HEK293 (cell line): ENCODE data around the gene CHMP4A.

Experiments used
- CTCF ChIP-seq: fragments of 450-650 bp; formaldehyde crosslinking; IDR thresholded peaks from 2 replicates; pipeline ENCODE4 v1.5.1; 2016; ENCODE audit warnings: missing biosample characterization, missing genetic modification characterization
- GLI2 ChIP-seq: fragments of 450-650 bp; formaldehyde crosslinking; IDR thresholded peaks from 2 replicates; pipeline ENCODE4; 2017; ENCODE audit warnings: missing biosample characterization, missing genetic modification characterization, low read depth, borderline replicate concordance
- GLIS2 ChIP-seq: fragments of 450-650 bp; formaldehyde crosslinking; IDR thresholded peaks from 2 replicates; pipeline ENCODE4 v1.5.1; 2016; ENCODE audit warnings: missing biosample characterization, missing genetic modification characterization
- HOXC10 ChIP-seq: sonication (generic); formaldehyde crosslinking; IDR thresholded peaks from 2 replicates; pipeline ENCODE4 v1.8.1; 2023; ENCODE audit warnings: mild to moderate bottlenecking, missing genetic modification reagents
- IKZF3 ChIP-seq: fragments of 450-650 bp; IDR thresholded peaks from 2 replicates; pipeline ENCODE4 v1.5.0; 2018; ENCODE audit warnings: missing biosample characterization, mild to moderate bottlenecking, missing genetic modification characterization, moderate library complexity
- KLF17 ChIP-seq: fragments of 450-650 bp; formaldehyde crosslinking; IDR thresholded peaks from 2 replicates; pipeline ENCODE4 v1.5.1; 2016; ENCODE audit warnings: missing biosample characterization, missing genetic modification characterization
- PRDM6 ChIP-seq: fragments of 450-650 bp; formaldehyde crosslinking; IDR thresholded peaks from 2 replicates; pipeline ENCODE4 v1.5.1; 2017; ENCODE audit warnings: missing biosample characterization, missing genetic modification characterization
- ZBTB1 ChIP-seq: fragments of 450-650 bp; formaldehyde crosslinking; IDR thresholded peaks from 2 replicates; pipeline ENCODE4 v1.5.1; 2016; ENCODE audit warnings: missing biosample characterization, missing genetic modification characterization
- ZBTB26 ChIP-seq: fragments of 450-650 bp; formaldehyde crosslinking; optimal IDR thresholded peaks from 2 replicates; pipeline ENCODE3; 2016; ENCODE audit warnings: missing biosample characterization, mild to moderate bottlenecking, missing genetic modification characterization
- ZFP3 ChIP-seq: fragments of 450-650 bp; formaldehyde crosslinking; IDR thresholded peaks from 2 replicates; pipeline ENCODE4 v1.5.1; 2016; ENCODE audit warnings: low read depth, missing biosample characterization, missing genetic modification characterization
- ZFP37 ChIP-seq: fragments of 450-650 bp; formaldehyde crosslinking; IDR thresholded peaks from 2 replicates; pipeline ENCODE4 v1.5.1; 2016; ENCODE audit warnings: missing biosample characterization, missing genetic modification characterization
- ZNF157 ChIP-seq: fragments of 450-650 bp; formaldehyde crosslinking; IDR thresholded peaks from 2 replicates; pipeline ENCODE4 v1.5.1; 2016; ENCODE audit warnings: missing biosample characterization, missing genetic modification characterization
- ZNF2 ChIP-seq: fragments of 450-650 bp; formaldehyde crosslinking; IDR thresholded peaks from 2 replicates; pipeline ENCODE4 v1.5.1; 2016; ENCODE audit warnings: missing biosample characterization, missing genetic modification characterization
- ZNF221 ChIP-seq: fragments of 450-650 bp; formaldehyde crosslinking; IDR thresholded peaks from 2 replicates; pipeline ENCODE4 v1.5.1; 2017; ENCODE audit warnings: missing biosample characterization, missing genetic modification characterization, borderline replicate concordance
- ZNF248 ChIP-seq: fragments of 450-650 bp; formaldehyde crosslinking; IDR thresholded peaks from 2 replicates; pipeline ENCODE4 v1.5.1; 2017; ENCODE audit warnings: missing biosample characterization, missing genetic modification characterization
- ZNF302 ChIP-seq: fragments of 450-650 bp; formaldehyde crosslinking; IDR thresholded peaks from 2 replicates; pipeline ENCODE4 v1.5.1; 2016; ENCODE audit warnings: missing biosample characterization, missing genetic modification characterization, low read depth
- ZNF391 ChIP-seq: fragments of 450-650 bp; formaldehyde crosslinking; IDR thresholded peaks from 2 replicates; pipeline ENCODE4 v1.5.1; 2016; ENCODE audit warnings: low read depth, missing biosample characterization, missing genetic modification characterization, borderline replicate concordance
- ZNF426 ChIP-seq: fragments of 450-650 bp; formaldehyde crosslinking; IDR thresholded peaks from 2 replicates; pipeline ENCODE4 v1.5.1; 2017; ENCODE audit warnings: missing biosample characterization, missing genetic modification characterization, mild to moderate bottlenecking, inconsistent platforms, moderate library complexity
- ZNF473 ChIP-seq: fragments of 450-650 bp; formaldehyde crosslinking; IDR thresholded peaks from 2 replicates; pipeline ENCODE4 v1.5.1; 2017; ENCODE audit warnings: missing biosample characterization, missing genetic modification characterization
- ZNF549 ChIP-seq: fragments of 450-650 bp; IDR thresholded peaks from 2 replicates; pipeline ENCODE4 v1.5.1; 2018; ENCODE audit warnings: missing biosample characterization, missing genetic modification characterization, mild to moderate bottlenecking, inconsistent platforms, moderate library complexity
- ZNF555 ChIP-seq: fragments of 450-650 bp; formaldehyde crosslinking; conservative IDR thresholded peaks from 2 replicates; pipeline ENCODE4 v1.5.1; 2017; ENCODE audit warnings: missing biosample characterization, mild to moderate bottlenecking, missing genetic modification characterization, inconsistent platforms
- ZNF571 ChIP-seq: fragments of 450-650 bp; formaldehyde crosslinking; IDR thresholded peaks from 2 replicates; pipeline ENCODE4 v1.5.0; 2017; ENCODE audit warnings: missing biosample characterization, missing genetic modification characterization
- ZNF596 ChIP-seq: fragments of 450-650 bp; IDR thresholded peaks from 2 replicates; pipeline ENCODE4 v1.5.0; 2018; ENCODE audit warnings: missing biosample characterization, mild to moderate bottlenecking, missing genetic modification characterization, moderate library complexity
- ZNF600 ChIP-seq: fragments of 450-650 bp; formaldehyde crosslinking; IDR thresholded peaks from 2 replicates; pipeline ENCODE4 v1.5.1; 2016; ENCODE audit warnings: missing biosample characterization, missing genetic modification characterization
- ZNF610 ChIP-seq: fragments of 450-650 bp; formaldehyde crosslinking; IDR thresholded peaks from 2 replicates; pipeline ENCODE4 v1.5.1; 2016; ENCODE audit warnings: missing biosample characterization, missing genetic modification characterization, borderline replicate concordance
- ZNF704 ChIP-seq: fragments of 450-650 bp; formaldehyde crosslinking; IDR thresholded peaks from 2 replicates; pipeline ENCODE4 v1.5.1; 2016; ENCODE audit warnings: missing biosample characterization, missing genetic modification characterization
- ZNF747 ChIP-seq: fragments of 450-650 bp; formaldehyde crosslinking; IDR thresholded peaks from 2 replicates; pipeline ENCODE4 v1.5.1; 2016; ENCODE audit warnings: missing biosample characterization, missing genetic modification characterization
- ZNF843 ChIP-seq: fragments of 450-650 bp; formaldehyde crosslinking; IDR thresholded peaks from 2 replicates; pipeline ENCODE4 v1.5.1; 2016; ENCODE audit warnings: missing biosample characterization, missing genetic modification characterization
- ZSCAN5A ChIP-seq: fragments of 450-650 bp; formaldehyde crosslinking; IDR thresholded peaks from 2 replicates; pipeline ENCODE4 v1.5.1; 2016; ENCODE audit warnings: missing biosample characterization, missing genetic modification characterization

CHMP4A gene

GRCh38 chr14:24160850-24161804, 52.2 kb downstream of the CHMP4A start, which contains the start of gene IRF9 (continued):
- TF ChIP-seq ZNF571 (tag by site-specific recombination) (no peak), PRDM6 (tag by site-specific recombination) (no peak), ZNF843 (tag by site-specific recombination) (no peak), ZNF248 (tag by site-specific recombination) (no peak), HOXC10 (CRISPR knock-in tag) (no peak), ZNF221 (no peak), CTCF (tag by site-specific recombination) (peak; percentile 95), ZBTB26 (no peak), ZBTB1 (tag by site-specific recombination) (no peak), ZNF473 (tag by site-specific recombination) (no peak), ZNF555 (tag by site-specific recombination) (no peak), ZSCAN5A (tag by site-specific recombination) (no peak), ZFP3 (tag by site-specific recombination) (no peak), ZNF549 (tag by site-specific recombination) (no peak), KLF17 (tag by site-specific recombination) (peak; percentile 94), ZNF302 (tag by site-specific recombination) (no peak), ZNF610 (tag by site-specific recombination) (peak; percentile 76; the same call in 1 of the 2 replicates), ZNF747 (tag by site-specific recombination) (no peak), ZNF596 (tag by site-specific recombination) (no peak), GLI2 (tag by site-specific recombination) (no peak), ZNF426 (no peak), ZNF600 (tag by site-specific recombination) (no peak), ZFP37 (tag by site-specific recombination) (no peak), ZNF704 (tag by site-specific recombination) (no peak), IKZF3 (tag by site-specific recombination) (peak; percentile 88), ZNF2 (tag by site-specific recombination) (peak; percentile 89), ZNF157 (tag by site-specific recombination) (no peak), ZNF391 (tag by site-specific recombination) (peak; percentile 59; the same call in 1 of the 2 replicates), GLIS2 (tag by site-specific recombination) (peak; percentile 77)
